ENCODE measurements around the gene SLC26A8.

GRCh38 chr6:35911871-35912653, 112.4 kb downstream of the SLC26A8 start:
- TF ChIP-seq CTCF (conservative IDR thresholded peaks at IDR 0.05 in 1 of 2, IDR thresholded peaks at IDR 0.05 in 1 of 2; ENCODE audit: extremely low read depth in 1 of 2, insufficient read depth in 1 of 2, low read depth in 1 of 2, low read length in 2 of 2) (no peak), EZH2 (IDR thresholded peaks at IDR 0.05; ENCODE audit: borderline replicate concordance, low read length) (no peak)
